ENCODE results near the gene BRMS1.
A peak's percentile ranks its signal among the peaks of the same experiment; 100 is the strongest.

Gene BRMS1

GRCh38 chr11:66309475-66309874 is 35.4 kb downstream of the BRMS1 start:
- DNase-seq (ENCODE audit: low spot score): no peak

GRCh38 chr11:66302656-66303055 is 42.2 kb downstream of the BRMS1 start:
- DNase-seq (ENCODE audit: low spot score): no peak

GRCh38 chr11:66299186-66299585 is 45.7 kb downstream of the BRMS1 start:
- no peak for DNase-seq (ENCODE audit: low spot score)

- no peak for DNase-seq (ENCODE audit: low spot score)
These were observed 47.3 kb downstream of the BRMS1 start for GRCh38 chr11:66297610-66298009.

- no peak for DNase-seq (ENCODE audit: low spot score)
These were observed 50.0 kb downstream of the BRMS1 start for GRCh38 chr11:66294626-66295620.

- no peak for DNase-seq (ENCODE audit: low spot score)
These were observed 50.9 kb downstream of the BRMS1 start for GRCh38 chr11:66293777-66294625.

GRCh38 chr11:66293352-66293751 is 51.6 kb downstream of the BRMS1 start:
- DNase-seq (ENCODE audit: low spot score): no peak

GRCh38 chr11:66292543-66293332 is 52.2 kb downstream of the BRMS1 start:
- DNase-seq (ENCODE audit: low spot score): no peak

- peak; percentile 38 for DNase-seq (ENCODE audit: low spot score)
These were observed 53.0 kb downstream of the BRMS1 start, which contains the start of gene TMEM151A for GRCh38 chr11:66291706-66292542. TMEM151A (plus strand) TSS chr11:66291894; CDS start chr11:66292014, 120 bp downstream.

GRCh38 chr11:66291303-66291705 is 53.6 kb downstream of the BRMS1 start:
- DNase-seq (ENCODE audit: low spot score): no peak

GRCh38 chr11:66290330-66290621 is 54.6 kb downstream of the BRMS1 start:
- DNase-seq (ENCODE audit: low spot score): no peak

GRCh38 chr11:66289548-66290329 is 55.2 kb downstream of the BRMS1 start:
- DNase-seq (ENCODE audit: low spot score): peak; percentile 86

GRCh38 chr11:66288671-66289547 is 56.0 kb downstream of the BRMS1 start, which contains the start of gene YIF1A:
YIF1A (minus strand) TSS chr11:66289143; CDS start chr11:66288985, 158 bp downstream.
- DNase-seq (ENCODE audit: low spot score): peak; percentile 100

GRCh38 chr11:66287889-66288670 is 56.8 kb downstream of the BRMS1 start:
- DNase-seq (ENCODE audit: low spot score): peak; percentile 24

Measured in GM03348 (cell line).